Stimulated activated naive CD4-positive, alpha-beta T cell treated with Interleukin-2 at 50 U/mL for 16 hours (primary cell): ENCODE results near the gene PRCD.

ENCODE experiments used
- DNase-seq: peaks from one replicate; lab custom pipeline; 2025; lab: John Stamatoyannopoulos, UW

Gene PRCD, protein sequence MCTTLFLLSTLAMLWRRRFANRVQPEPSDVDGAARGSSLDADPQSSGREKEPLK

DNA sequence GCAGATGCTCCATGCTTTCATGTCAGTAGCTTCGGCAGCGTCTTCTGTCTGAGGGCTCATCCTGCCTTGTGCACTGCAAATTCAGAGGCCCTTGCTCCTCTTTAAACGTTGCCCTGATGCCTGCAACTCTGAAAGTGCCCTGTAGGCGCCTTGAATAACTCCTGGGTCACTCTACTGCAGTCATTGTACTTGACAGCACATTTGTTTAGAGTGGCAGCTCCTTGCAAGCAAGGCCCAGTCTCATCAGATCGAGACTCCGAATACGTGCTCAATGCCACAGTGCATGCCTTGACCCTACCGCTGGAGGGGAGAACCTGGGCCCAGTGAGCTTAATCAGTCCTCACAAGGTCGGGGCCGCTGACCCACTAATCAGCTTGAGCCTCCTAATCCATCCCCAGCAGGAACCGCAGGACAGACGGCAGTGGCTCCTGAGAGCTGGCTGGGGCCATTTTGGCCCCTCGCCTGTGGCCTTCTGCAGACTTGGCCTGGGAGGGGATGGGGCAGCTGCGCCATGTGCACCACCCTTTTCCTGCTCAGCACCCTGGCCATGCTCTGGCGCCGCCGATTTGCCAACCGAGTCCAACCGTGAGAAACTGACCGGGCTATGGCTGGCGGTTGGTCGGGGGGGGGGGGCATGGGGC is at the start of gene PRCD:
Gene PRCD, plus strand, starts transcription at position 414 of the 641 bp plus-strand sequence. Its CDS starts 98 bp downstream, at position 512.
- no peak for DNase-seq

DNA sequence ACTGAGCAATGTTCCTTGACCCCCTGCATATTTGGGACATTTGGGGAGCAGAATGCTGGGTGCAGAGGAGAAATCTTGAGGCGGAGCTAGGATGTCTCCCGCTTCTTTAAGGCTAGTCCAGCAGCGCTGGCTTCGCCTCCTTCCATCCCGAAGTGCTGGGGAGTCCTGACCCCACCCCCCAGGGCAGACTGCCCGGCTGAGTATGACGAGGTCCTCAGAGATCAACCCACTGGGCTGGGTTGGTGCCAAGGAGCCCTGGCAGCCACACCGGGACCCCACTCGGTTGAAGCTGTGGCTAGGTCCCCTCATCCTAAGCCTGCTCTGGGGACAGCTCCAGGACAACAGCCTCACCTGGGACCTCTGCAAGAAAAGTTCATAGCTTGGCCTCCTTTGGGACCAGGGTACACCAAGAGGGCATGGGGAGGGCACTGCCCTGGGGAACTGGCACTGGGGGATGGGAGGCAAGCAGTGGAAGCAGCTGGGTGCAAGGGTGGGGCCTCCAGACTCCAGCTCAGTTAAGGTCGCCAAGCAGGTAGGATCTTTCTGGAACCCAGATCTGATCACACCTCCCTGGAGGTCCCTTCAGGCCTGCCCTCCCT is 49.6 kb upstream of the PRCD start:
- DNase-seq: no peak

DNA sequence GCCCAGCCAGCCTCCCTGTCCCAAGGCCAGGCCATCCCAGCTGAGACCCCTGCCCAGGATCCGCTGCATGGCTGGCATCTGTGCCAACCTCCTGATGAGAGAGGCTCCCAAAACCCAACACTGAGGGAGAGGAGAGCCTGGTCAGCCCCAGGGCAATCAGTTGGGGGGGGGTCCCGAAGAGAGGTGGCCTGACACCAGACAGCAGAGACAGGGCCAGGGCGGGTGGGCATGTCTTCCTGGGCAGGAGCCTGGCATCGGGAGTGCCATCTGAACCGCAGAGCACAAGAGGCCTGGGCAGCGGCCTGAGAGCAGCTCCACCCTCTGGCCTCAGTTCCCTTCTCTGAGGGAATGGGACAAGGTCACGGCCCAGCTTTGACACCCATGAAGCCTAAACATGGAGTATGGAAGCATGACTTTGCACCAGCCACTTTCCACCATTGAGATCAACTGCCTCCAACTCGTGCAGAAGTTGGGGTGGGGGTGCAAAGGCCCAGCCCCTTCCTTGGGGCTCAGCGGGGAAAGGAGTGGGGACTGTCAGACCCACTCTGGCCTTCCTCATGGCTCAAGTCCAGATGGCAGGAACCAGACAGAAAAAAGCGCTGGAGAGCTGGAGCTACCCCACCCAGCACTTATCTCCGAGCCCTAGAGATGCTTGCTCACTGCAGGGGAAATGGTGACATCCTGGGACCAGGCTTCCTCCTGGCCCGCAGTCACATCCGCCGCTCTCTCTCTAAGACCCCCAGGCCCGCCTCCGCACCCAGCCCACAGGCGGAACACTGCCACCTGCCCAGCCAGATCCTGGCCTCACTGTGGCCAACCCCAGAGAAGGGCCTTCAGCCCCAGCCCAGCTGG is 48.3 kb upstream of the PRCD start:
- no peak for DNase-seq

DNA sequence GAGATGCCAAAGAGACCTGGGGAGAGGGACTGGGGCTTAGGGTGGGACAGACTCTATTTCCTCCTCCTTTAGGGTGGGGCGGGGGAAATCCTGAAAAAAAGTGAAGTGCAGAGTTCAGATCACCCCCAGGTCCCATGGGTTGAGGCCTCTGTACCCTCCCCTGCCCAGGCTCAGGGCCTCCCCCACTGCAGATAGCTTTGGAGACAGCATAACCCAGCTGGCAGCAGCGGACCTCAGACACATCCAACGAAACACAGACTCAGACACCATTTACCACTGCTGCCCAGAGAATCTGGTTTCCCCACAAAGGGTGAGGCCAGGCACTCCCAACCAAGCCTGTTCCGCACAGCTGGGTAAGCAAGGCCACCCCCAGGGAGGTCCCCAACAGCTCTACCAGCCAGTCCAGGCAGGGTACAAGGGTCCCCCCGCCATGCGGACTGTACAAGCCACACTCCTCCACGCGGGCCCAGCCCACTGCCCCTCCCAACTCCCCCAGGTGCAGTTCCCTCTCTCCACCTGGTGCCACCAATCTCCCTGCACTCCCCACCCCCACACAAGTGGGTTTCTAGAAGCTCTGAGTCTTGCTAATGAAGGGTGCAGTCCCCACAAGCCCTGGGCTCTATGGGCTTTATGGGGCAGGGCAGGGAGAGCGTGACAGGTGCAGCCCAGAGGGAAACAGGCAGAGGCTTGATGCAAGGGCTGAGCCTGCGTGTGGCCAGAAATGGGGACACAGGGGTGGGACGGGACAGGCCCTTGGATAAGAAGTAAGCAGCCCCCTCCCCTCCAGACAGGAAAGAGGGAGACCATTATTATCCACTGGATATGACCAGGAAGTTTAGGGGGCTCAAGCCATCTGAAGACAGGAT is 47.5 kb upstream of the PRCD start:
- DNase-seq: no peak

DNA sequence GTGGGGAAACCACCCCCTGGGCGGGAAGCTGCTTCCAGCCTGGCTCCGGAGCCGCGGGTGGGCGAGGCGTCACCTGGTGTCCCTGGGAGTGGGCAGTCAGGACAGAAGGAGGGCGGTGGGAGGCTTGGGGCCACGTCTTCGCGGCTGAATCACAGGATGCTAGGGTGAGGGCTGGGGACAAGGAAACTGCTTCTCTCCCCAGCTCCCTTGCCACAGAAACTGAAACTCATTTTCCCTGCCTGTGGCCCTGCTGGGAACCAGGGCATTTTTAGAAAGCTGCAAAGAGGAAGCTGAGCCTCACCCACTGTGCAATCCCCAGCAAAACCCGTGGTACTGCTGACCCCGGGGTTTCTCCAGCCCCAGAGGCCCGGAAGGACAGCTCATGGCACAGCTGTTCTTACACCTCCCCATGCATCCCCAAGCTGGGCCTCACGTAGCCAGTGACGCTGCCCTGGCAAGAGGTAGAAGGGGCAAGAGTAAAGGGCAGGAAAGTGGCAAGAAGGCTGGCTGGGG is 46.8 kb upstream of the PRCD start:
- DNase-seq: peak; percentile 13

DNA sequence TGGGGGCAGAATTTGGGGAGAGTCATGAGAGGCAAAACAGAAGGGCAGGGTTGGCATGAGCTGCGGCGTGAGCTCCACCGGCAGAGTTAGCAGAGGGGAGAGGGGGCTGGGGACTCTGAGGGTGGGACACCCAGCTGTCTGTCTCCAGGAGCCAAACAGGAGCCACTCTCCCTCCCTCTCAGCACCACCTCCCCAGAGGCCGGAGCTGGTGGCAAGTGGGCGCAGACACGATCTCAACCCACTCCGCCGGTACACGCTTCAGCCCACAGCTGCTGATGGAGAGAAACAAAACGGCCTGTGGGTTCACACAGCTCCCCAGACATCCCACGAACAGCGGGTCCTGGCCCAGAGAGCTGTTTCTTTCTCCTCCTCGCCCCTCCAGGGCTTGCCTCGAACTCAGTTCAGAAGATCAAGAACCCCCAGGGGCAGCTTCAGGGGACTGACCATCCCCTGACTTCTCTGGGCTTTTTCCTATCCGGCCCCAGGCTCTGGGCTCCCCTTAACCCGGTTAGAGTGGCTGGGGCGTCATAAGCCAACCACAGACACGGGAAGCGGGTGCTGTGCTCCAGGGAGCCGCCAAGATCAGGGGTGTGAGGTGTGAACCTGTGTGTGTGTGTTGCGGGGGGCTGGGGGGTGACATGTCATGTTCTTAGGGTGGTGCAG is 46.2 kb upstream of the PRCD start:
- no peak for DNase-seq

DNA sequence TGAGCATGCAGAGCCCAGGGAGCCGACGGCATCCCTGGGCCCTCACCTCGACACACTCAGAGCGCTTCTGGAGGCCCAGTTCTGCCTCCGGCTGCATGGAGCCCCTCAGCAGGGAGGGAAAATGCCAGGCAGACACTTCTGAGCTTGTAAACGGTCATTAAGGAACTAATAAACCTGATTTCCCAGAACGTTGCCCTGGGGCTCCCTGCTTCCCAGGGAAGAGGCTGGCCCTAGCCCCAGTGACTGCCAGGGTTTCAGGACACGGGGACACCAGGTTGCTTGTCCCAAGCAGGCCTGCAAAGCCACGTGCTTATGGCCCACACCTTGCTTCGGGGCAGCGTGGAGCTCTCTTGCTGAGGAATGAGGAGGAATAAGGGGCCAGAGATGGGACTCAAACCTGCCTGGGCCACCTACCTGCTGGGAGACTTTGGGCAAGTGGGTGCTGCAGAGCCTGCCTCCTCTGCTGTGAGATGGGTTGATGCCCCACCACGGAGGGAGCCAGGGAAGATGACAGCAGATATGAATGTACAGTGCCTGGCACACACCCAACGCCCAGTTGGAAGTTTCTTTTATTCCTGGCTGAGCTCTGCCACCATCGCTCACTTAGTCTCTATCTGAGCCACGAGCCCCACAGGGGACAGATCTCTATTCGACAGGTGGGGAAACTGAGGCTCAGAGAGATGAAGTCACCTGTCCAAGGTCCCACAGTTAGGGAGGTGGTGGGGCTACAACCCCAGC is 44.0 kb upstream of the PRCD start:
- DNase-seq: no peak

DNA sequence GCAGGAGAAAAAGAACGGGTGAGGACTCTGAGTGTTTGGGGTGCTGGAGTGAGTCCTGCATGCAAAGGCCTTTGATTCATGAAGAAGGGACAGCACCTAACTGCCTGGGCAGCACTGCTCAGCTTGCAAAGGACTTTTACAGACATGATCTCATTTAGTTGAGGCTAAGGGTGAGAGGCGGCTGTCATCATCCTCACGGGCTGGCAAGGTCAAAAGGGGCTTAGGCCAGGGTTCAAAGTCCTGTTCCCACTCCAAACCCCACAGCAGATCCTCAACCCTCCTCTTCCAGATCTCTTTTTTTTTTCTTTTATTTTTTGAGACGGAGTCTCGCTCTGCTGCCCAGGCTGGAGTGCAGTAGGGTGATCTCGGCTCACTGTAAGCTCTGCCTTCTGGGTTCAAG is 43.4 kb upstream of the PRCD start:
- no peak for DNase-seq

DNA sequence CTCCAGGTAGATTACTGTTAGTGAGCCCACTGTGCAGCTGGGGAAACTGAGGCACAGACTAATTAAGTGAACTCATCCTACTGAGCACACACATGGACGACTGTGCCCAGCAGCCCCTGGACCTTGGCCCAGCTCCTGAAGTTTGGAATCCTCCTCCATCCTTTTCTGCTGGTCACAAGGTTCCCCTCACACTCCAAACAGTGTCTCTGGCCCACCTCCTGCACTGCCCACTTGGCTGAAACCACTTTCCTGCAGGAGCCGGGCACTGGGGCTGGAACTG is 42.2 kb upstream of the PRCD start:
- no peak for DNase-seq

DNA sequence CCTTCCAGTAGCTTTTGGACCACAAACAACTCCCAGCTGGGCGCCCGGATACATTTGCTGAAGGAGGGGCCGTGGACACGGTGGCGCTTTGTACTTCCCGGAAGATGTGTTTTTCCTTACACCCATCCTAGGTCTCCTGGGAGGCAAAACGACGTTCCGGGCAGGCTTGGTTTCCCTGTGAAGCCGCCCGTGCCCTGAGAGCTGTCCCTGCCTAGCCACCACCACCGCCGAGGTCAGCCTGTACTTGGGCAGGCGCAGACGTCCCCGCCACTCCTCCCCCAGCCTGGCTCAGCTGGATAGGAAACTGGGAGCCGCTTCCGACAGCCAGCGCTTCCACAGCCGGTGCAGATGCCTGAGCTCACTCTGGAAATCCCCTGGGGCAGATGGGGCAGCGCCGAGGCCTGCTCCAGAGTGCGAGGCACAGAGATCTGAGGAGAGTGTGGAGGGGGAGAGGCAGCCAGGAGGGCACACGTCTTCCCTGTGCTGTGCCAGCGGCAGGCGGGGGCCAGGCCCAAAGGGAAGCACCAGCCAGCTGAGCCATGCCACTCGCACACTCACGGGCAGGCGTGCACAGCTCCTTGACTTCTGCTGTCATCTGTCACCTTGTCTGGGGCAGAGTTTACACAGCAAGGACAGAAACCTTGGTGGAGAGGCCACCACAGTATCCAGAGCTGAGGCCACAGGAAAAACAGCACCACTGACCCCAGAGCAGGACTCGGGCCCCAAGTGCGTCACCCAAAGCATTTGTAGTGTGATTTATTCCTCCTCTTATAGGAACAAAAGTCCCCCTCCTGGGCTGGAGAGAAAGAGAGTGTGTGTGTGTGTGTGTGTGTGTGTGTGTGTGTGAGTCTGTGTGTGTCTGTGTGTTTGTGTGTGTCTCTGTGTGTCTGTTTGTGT is 41.6 kb upstream of the PRCD start:
- no peak for DNase-seq

DNA sequence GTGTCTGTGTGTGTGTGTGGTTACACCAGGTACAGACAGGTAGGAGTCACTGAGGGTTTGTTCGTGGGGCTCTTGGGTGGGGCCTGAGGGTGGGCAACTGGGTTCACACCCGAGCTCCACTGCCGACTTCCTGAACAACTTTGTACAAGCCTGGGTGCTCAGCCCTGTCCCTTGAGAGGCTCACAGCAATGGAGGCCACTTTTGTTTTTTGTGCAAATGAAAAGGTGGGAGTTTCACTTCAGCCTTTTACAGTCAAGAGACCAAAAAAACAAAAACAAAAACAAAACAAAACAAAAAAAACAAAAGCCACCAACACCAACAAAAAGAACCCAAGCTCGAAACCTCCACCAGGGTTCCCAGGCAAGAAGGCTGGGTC is 41.0 kb upstream of the PRCD start:
- DNase-seq: no peak

DNA sequence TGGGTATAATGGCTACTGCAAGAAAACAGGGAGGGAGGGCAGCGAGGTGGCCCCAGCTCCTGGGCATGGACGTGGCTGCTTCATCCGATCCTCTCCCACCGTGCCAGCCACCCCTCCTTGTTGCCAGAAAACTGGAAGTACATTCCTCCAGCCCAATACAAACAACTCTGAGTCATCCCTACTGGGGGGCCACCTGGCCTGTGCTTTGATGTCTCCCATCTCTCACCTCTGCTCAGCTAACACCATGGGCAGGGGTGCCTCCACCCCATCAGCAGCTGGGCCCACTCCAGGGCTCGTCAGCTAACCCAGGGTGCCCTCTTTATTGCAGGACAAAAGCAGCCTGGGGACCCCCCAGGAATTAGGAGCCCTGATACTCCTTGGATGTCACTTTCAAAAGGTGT is 40.6 kb upstream of the PRCD start:
- DNase-seq: no peak

DNA sequence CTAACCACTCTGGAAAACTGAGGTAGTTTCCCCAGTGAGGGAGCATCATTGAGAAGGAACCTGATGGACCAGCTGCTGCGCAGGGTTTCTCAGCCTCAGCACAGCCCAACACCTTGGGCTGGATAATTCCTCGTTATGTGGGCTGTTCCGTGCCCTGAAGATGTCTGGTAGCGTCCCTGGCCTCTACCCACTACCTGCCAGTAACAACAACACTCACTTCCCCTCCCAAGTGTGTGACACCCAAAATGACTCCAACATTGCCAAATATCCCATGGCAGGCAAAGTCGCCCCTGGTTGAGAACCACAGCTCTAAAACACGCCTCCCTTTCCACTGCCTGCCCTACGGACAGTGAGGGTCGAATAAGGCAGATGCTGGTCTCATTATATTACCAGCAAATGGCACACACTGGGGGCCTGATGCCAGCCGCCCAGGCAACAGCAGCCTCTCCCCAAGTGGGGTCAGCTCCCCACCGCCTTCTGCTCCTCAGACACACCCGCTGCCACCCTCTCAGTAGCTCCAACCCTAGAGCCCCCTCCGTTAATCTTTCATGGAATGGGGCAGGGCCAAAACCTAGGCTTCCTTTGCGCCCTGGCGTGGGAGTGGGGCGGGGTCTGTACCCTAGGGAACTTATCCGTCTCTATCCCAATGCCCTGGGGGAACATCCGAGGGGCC is 39.6 kb upstream of the PRCD start:
- no peak for DNase-seq

DNA sequence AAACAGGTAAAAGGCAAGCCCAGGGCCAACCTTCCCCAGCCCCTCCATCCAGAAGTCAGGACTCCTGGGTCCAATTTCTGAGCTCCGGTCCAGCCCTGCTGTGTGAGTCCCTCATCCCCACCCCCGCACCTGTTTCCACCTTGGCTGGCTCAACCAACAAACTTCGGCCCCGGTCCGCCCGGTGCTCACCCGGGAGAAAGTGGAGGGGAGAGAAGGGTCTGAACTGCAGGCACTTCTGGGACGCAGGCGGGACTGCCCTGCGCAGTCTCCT is 39.2 kb upstream of the PRCD start:
- no peak for DNase-seq

DNA sequence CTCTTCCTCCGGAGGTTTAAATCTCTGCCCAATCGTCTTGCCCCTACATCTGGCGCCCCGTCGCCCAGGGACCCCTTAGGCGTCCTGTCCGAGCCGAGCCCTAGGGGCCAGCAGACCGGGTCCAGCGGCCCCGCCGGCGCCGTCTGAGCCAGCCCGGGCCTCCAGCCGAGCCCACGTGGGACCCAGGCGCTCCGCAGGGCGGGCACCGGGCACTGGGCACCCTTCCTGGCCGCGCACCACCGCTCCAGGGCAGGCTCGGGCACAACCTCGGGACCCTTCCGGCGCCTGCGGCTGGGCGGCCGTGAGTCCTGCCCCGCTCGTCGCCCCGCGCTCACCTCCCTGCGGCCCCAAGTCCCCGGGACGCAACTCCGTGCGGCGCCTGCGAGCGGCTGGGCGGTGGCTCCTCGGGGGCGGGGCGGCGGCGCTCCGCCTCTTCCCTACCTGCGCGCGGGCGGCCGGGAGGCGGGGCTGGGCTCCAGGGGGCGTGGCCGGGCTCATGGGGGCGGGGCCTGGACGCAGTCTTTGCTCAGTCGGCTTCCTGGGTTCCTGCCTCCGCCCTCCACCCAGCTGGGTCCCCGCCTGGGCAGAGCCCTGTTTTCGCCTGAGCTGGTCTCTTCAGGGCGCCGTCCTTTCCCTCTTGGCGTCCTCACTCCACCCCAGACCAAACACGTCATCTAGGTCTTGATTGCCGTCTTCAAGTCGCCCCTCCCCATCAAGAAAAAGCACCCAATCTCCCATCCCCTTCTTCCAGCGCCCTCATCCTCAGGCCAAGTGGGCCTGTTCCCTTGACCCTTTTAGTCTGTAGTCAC is 38.6 kb upstream of the PRCD start, which contains the start of gene RHBDF2:
Gene RHBDF2, minus strand, starts transcription at position 406 of the 809 bp plus-strand sequence. CDS start 19,899 bp downstream, outside the sequence.
- peak; percentile 89 for DNase-seq

DNA sequence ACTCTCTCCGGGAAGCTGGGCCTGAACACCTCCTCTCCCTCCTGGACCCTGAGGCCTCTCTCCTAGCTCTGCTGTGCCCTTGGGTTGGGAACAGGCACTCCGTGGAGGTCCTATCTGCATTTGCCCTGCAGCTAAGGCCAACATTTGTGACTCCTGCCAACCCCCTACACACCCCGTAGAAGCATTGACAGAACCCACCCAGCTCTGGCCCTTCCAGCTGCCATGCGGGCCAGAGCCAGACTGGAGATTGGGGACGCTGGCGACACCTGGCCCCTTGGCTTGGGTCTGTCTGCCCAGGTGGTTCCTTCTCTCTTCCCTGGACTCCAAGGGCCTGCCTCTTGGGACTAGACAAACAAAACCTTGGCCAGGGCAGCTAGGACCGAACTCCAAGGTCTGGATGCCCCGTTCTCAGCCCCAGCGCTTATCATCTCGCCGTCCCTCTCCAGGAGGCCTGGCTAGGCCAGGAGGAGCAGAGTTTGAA is 38.0 kb upstream of the PRCD start:
- no peak for DNase-seq

DNA sequence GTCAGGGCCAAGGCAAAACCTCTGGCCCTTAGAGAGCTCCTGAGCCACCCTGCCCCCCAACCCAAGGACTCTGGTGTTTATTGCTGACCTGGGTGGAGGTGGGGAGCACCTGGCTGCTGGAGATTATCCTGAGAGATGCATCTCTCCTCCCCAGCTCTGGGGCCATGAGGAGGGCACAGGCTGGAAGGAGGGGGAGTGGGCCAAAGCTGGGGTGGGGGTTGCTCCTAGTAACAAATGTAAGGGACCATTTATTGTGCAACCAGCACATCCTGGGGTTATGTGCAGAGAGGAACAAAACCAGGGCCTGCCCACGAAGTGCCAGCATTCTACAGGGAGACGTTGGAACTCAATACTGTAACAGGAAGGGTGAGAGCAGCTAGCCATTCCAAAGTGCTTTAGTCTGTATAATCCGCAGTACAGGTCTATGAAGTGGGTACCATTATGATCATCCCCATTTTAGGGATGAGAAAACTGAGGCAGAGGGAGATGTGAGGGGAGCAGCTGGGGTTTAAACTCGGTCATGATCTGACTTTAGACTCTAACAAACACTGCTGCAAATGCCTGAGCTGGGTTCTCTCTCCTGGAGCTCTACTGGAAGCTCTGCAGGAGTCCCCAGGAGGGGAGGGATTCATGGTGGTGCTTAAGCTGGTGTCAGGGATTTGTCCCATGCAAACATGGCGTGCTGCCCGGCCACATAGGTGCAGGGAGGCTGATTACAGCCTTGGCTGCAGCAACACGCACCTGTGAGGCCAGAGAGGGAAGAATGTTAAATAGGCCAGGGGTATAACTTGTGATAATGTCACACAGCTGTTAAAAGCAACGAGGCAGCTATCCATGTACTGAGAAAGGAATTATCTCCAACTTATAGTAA is 37.3 kb upstream of the PRCD start:
- DNase-seq: no peak
